ENCODE measurements around the gene ATP2B2. TPM values are rescaled to one million over a fixed set of nuclear protein-coding genes. Genes with fewer than 3 reads are reported as not detected.

The ATP2B2 gene
- total RNA-seq, 4 donors from 2014 or later = 0.29 to 9.5 (median 4.4) TPM

GRCh38 chr3:10378246-10378645, 127.1 kb downstream of the ATP2B2 start:
- Histone ChIP-seq H3K4me3 (no peak overlapping the region), H3K4me1 (no peaks in the 10 kb centered on the region), H3K9me3 (no peaks in the 10 kb centered on the region), H3K27ac (no peak overlapping the region), H3K36me3 (no peaks in the 10 kb centered on the region), H3K27me3 (no peaks in the 10 kb centered on the region)
- DNase-seq = no peak
- intact Hi-C loops (cut with DNase I; ENCODE audit: low total_unique reads) = no loop called here
- TF ChIP-seq POLR2A (IDR thresholded peaks at IDR 0.05) (no peak), CTCF (IDR thresholded peaks at IDR 0.05) (no peak)

GRCh38 chr3:10377148-10377725, 128.1 kb downstream of the ATP2B2 start:
- Histone ChIP-seq H3K4me1 (no peaks in the 10 kb centered on the region), H3K36me3 (no peaks in the 10 kb centered on the region), H3K27ac (no peak overlapping the region), H3K9me3 (no peaks in the 10 kb centered on the region), H3K4me3 (no peak overlapping the region), H3K27me3 (no peaks in the 10 kb centered on the region)
- DNase-seq = no peak
- TF ChIP-seq CTCF (IDR thresholded peaks at IDR 0.05) = no peak
- no peak for TF ChIP-seq POLR2A (IDR thresholded peaks at IDR 0.05)
- intact Hi-C loops (cut with DNase I; ENCODE audit: low total_unique reads) = no loop called here

- Histone ChIP-seq H3K4me1 (no peaks in the 10 kb centered on the region), H3K9me3 (no peaks in the 10 kb centered on the region), H3K4me3 (no peak overlapping the region), H3K27ac (no peak overlapping the region), H3K27me3 (no peaks in the 10 kb centered on the region), H3K36me3 (no peaks in the 10 kb centered on the region)
- DNase-seq = no peak
- TF ChIP-seq CTCF (IDR thresholded peaks at IDR 0.05) (no peak), POLR2A (IDR thresholded peaks at IDR 0.05) (no peak)
- intact Hi-C loops (cut with DNase I; ENCODE audit: low total_unique reads) = no loop called here
Observed at GRCh38 chr3:10376353-10376752, 129.0 kb downstream of the ATP2B2 start.

- Histone ChIP-seq H3K4me3 (no peak overlapping the region), H3K27me3 (no peaks in the 10 kb centered on the region), H3K27ac (no peak overlapping the region), H3K4me1 (no peaks in the 10 kb centered on the region), H3K36me3 (no peaks in the 10 kb centered on the region), H3K9me3 (no peaks in the 10 kb centered on the region)
- no peak for DNase-seq
- TF ChIP-seq CTCF (IDR thresholded peaks at IDR 0.05) (no peak), POLR2A (IDR thresholded peaks at IDR 0.05) (no peak)
- intact Hi-C loops (cut with DNase I; ENCODE audit: low total_unique reads) = no loop called here
Observed at GRCh38 chr3:10375296-10376053, 129.9 kb downstream of the ATP2B2 start.

- Histone ChIP-seq H3K27me3 (no peaks in the 10 kb centered on the region), H3K27ac (no peak overlapping the region), H3K4me1 (no peaks in the 10 kb centered on the region), H3K36me3 (no peaks in the 10 kb centered on the region), H3K4me3 (no peak overlapping the region), H3K9me3 (no peaks in the 10 kb centered on the region)
- no peak for TF ChIP-seq CTCF (IDR thresholded peaks at IDR 0.05)
- TF ChIP-seq POLR2A (IDR thresholded peaks at IDR 0.05) = no peak
- DNase-seq = no peak
- intact Hi-C loops (cut with DNase I; ENCODE audit: low total_unique reads) = no loop called here
Observed at GRCh38 chr3:10374311-10374710, 131.1 kb downstream of the ATP2B2 start.

Measured in uterus (tissue), 4 donors.